Type B pancreatic cell (in vitro differentiated cells): ENCODE measurements around the gene MRPL16. TPM values are rescaled to one million over a fixed set of nuclear protein-coding genes. Genes with fewer than 3 reads are reported as not detected.
A peak's percentile ranks its signal among the peaks of the same experiment; 100 is the strongest.
"Not testable (repeated sequence)": the region's sequence is repeated elsewhere in the genome, so short reads cannot be mapped to it uniquely, and the experiment has no call there.

Experiments used
- DNase-seq: peaks from one replicate; pipeline ENCODE4 v3.0.0; 2021; ENCODE audit warnings: mixed read lengths; ENCODE audit not compliant: unreplicated experiment; ENCODE audit errors: extremely low spot score
- H3K27ac Mint-ChIP-seq: 2 replicates; pipeline ENCODE4 v1.8.0; 2021; ENCODE audit warnings: mild to moderate bottlenecking, mixed read lengths
- H3K27me3 Mint-ChIP-seq: 2 replicates; pipeline ENCODE4 v1.8.0; 2021; ENCODE audit warnings: mixed read lengths
- H3K36me3 Mint-ChIP-seq: 2 replicates; pipeline ENCODE4 v1.8.0; 2021; ENCODE audit warnings: mixed read lengths
- H3K4me1 Mint-ChIP-seq: one replicate; pipeline ENCODE4 v1.8.0; 2021; ENCODE audit warnings: mixed read lengths; ENCODE audit not compliant: unreplicated experiment
- H3K4me3 Mint-ChIP-seq: 2 replicates; pipeline ENCODE4 v1.8.0; 2021; ENCODE audit warnings: mild to moderate bottlenecking, mixed read lengths
- H3K9me3 Mint-ChIP-seq: 2 replicates; pipeline ENCODE4 v1.8.0; 2021; ENCODE audit warnings: mixed read lengths
- CTCF ChIP-seq: fragments of 200-600 bp; sonication (generic); conservative IDR thresholded peaks from 2 replicates; pipeline ENCODE4 v1.5.0; 2021; ENCODE audit warnings: antibody characterized with exemption, mild to moderate bottlenecking
- long read RNA-seq: library from polyadenylated mRNA; unstranded; transcript quantifications from one replicate; pipeline ENCODE4 v2.0.0, GENCODE V29; 2020
- total RNA-seq: library from RNA; stranded (reverse); gene quantifications from 2 replicates; pipeline ENCODE4 v1.2.1, GENCODE V29; 2021; ENCODE audit warnings: low replicate concordance

MRPL16 gene
- 46.2 and 67.1 TPM in 2 replicates for total RNA-seq
- long read RNA-seq, transcript MRPL16-201 (4 exons, 1,182 nt), result major isoform, 100 of 111 reads
- long read RNA-seq, partial matches to known transcripts, result 1 of 111 reads
- long read RNA-seq, other reads (novel, unspliced or antisense), result 5 of 111 reads

- H3K4me1 Mint-ChIP-seq, result peaks cover 12% of the 10 kb centered on the region
- no peaks in the 10 kb centered on the region for H3K9me3 Mint-ChIP-seq
- peak within 1 kb of the TSS; percentile 88 for H3K27ac Mint-ChIP-seq
- peak within 1 kb of the TSS; percentile 95 for H3K4me3 Mint-ChIP-seq
- peak; percentile 92 for DNase-seq
- H3K36me3 Mint-ChIP-seq, result peaks cover 13% of the 10 kb centered on the region
- peak; percentile 29 for TF ChIP-seq CTCF
- no peaks in the 10 kb centered on the region for H3K27me3 Mint-ChIP-seq
Measured at GRCh38 chr11:59810189-59810910, at the start of gene MRPL16. Gene MRPL16 (minus strand): TSS chr11:59810778. CDS start chr11:59810658, 120 bp downstream.

- Mint-ChIP-seq H3K4me1 (no peaks in the 10 kb centered on the region), H3K27me3 (no peaks in the 10 kb centered on the region), H3K36me3 (no peaks in the 10 kb centered on the region), H3K9me3 (no peaks in the 10 kb centered on the region), H3K4me3 (no peak overlapping the region), H3K27ac (no peak overlapping the region)
- TF ChIP-seq CTCF, result no peak
- DNase-seq, result no peak
Measured at GRCh38 chr11:59859673-59860072, 49.1 kb upstream of the MRPL16 start.

GRCh38 chr11:59857439-59858434 is 47.2 kb upstream of the MRPL16 start:
- H3K4me1 Mint-ChIP-seq, result no peaks in the 10 kb centered on the region
- H3K4me3 Mint-ChIP-seq, result no peak overlapping the region
- H3K36me3 Mint-ChIP-seq, result no peaks in the 10 kb centered on the region
- H3K27ac Mint-ChIP-seq, result no peak overlapping the region
- DNase-seq, result no peak
- H3K27me3 Mint-ChIP-seq, result no peaks in the 10 kb centered on the region
- TF ChIP-seq CTCF, result no peak
- H3K9me3 Mint-ChIP-seq, result no peaks in the 10 kb centered on the region

- no peak for TF ChIP-seq CTCF
- Mint-ChIP-seq H3K27ac (no peak overlapping the region), H3K27me3 (no peaks in the 10 kb centered on the region), H3K9me3 (no peaks in the 10 kb centered on the region), H3K36me3 (no peaks in the 10 kb centered on the region), H3K4me1 (no peaks in the 10 kb centered on the region), H3K4me3 (no peak overlapping the region)
- DNase-seq, result no peak
Measured at GRCh38 chr11:59854871-59855270, 44.3 kb upstream of the MRPL16 start.

- not testable (repeated sequence) for H3K4me3 Mint-ChIP-seq, H3K4me1 Mint-ChIP-seq, H3K36me3 Mint-ChIP-seq, H3K27me3 Mint-ChIP-seq, H3K9me3 Mint-ChIP-seq, DNase-seq, H3K27ac Mint-ChIP-seq
Measured at GRCh38 chr11:59851416-59851815, 40.8 kb upstream of the MRPL16 start.

GRCh38 chr11:59849551-59849950 is 39.0 kb upstream of the MRPL16 start:
- H3K4me1 Mint-ChIP-seq, H3K9me3 Mint-ChIP-seq: not testable (repeated sequence)

More at GRCh38 chr11:59849551-59849950, 39.0 kb upstream of the MRPL16 start:
- DNase-seq, H3K36me3 Mint-ChIP-seq, H3K4me3 Mint-ChIP-seq, H3K27me3 Mint-ChIP-seq, H3K27ac Mint-ChIP-seq: not testable (repeated sequence)
